Esophagus muscularis mucosa (tissue), 4 donors: ENCODE data around the gene TMEM50B. TPM values are rescaled to one million over a fixed set of nuclear protein-coding genes. Genes with fewer than 3 reads are reported as not detected.

Source experiments
- DNase-seq: peaks from one replicate; pipeline ENCODE4 v3.0.0-alpha.2; 2017; ENCODE audit errors: extremely low spot score
- H3K27ac ChIP-seq, 4 donors: fragments of 200-600 bp; sonication (generic); replicated peaks in 1 of 4; 1 replicate in 3 of 4; 2 replicates in 1 of 4; pipeline ENCODE4 v1.5.1; 2016 to 2019; ENCODE audit warnings: mild to moderate bottlenecking in 1 of 4
- H3K27me3 ChIP-seq, 4 donors: fragments of 200-600 bp; sonication (generic); one replicate each; pipeline versions ENCODE4 v1.5.1 to v1.6.0; 2016 to 2019
- H3K36me3 ChIP-seq, 4 donors: fragments of 200-600 bp; sonication (generic); one replicate each; pipeline ENCODE4 v1.5.1; 2016 to 2019
- H3K4me1 ChIP-seq, 4 donors: fragments of 200-600 bp; sonication (generic); one replicate each; pipeline ENCODE4 v1.5.1; 2016 to 2019
- H3K4me3 ChIP-seq, 4 donors: fragments of 200-600 bp; sonication (generic); 1 replicate in 2 of 4; 2 replicates in 2 of 4; pipeline ENCODE4 v1.5.1; 2016 to 2019; ENCODE audit warnings: mild to moderate bottlenecking in 4 of 4, moderate library complexity in 1 of 4
- H3K9me3 ChIP-seq, 4 donors: fragments of 200-600 bp; sonication (generic); 1 replicate in 3 of 4; 2 replicates in 1 of 4; pipeline ENCODE4 v1.5.1; 2016 to 2019
- EP300 ChIP-seq: sonication (generic); formaldehyde crosslinking; IDR thresholded peaks from one replicate; pipeline ENCODE4 v1.6.1; 2017; ENCODE audit warnings: antibody characterized with exemption
- POLR2A ChIP-seq: fragments of 450-650 bp; IDR thresholded peaks from one replicate; pipeline ENCODE4 v1.6.1; 2017; ENCODE audit warnings: antibody characterized with exemption, moderate library complexity, mild to moderate bottlenecking, low read depth
- POLR2AphosphoS5 ChIP-seq, 2 donors: sonication (generic); formaldehyde crosslinking; IDR thresholded peaks; one replicate each; pipeline ENCODE4 v1.6.1; 2017; ENCODE audit warnings: antibody characterized with exemption in 2 of 2
- WGBS: methylation state at CpG from one replicate; pipeline ENCODE4 v1.1.5; 2018; 5-methylcytosine and 5-hydroxymethylcytosine counted together
- intact Hi-C: fragments of 100-400 bp; cut with DNase I; formaldehyde crosslinking; loops from one replicate; pipeline ENCODE4 v1.15.1; 2023
- total RNA-seq, 4 donors: library from RNA; depleted of rRNA; stranded (reverse); fragments of >200 nt; gene quantifications; one replicate each; pipeline versions ENCODE4 v1.1.0 to v1.2.1, GENCODE V29; 2016
- TF ChIP-seq, protein P1 (sequence below), 3 experiments: fragments of 200-600 bp in 2 of 3; fragments of 450-650 bp in 1 of 3; sonication (generic) in 2 of 3; IDR thresholded peaks; one replicate each; pipeline ENCODE4 v1.5.1; 2017 to 2019; ENCODE audit warnings: antibody characterized with exemption in 3 of 3, mild to moderate bottlenecking in 2 of 3, moderate library complexity in 1 of 3

Gene TMEM50B
- total RNA-seq = 10 to 100 TPM; 40.2 to 95.1 (median 67.2) TPM

GRCh38 chr21:33479679-33480480, at the start of gene TMEM50B:
TMEM50B (minus strand) TSS chr21:33479974; CDS start chr21:33468885, 11,089 bp downstream.
- H3K27ac ChIP-seq = peak within 1 kb of the TSS; percentile 91 to 96 (median 96)
- no peaks in the 10 kb centered on the region for H3K27me3 ChIP-seq
- H3K36me3 ChIP-seq = no peaks in the 10 kb centered on the region
- intact Hi-C loops = loop anchor here (5.0 kb wide), 1 partner anchor 62 kb away; the partner anchor contains the start of genes GART and SON
- H3K4me1 ChIP-seq = peaks cover 19 to 32% (median 23%) of the 10 kb centered on the region in 4 donors
- no peaks in the 10 kb centered on the region for H3K9me3 ChIP-seq
- peak within 1 kb of the TSS; percentile 72 to 94 (median 82) for H3K4me3 ChIP-seq
- peak; percentile 98 for DNase-seq
- TF ChIP-seq POLR2A = peak; percentile 84
- TF ChIP-seq POLR2AphosphoS5 (IDR thresholded peaks at IDR 0.05) = peak; percentile 97 to 98
- TF ChIP-seq EP300 = no peak
- TF ChIP-seq, protein P1, sequence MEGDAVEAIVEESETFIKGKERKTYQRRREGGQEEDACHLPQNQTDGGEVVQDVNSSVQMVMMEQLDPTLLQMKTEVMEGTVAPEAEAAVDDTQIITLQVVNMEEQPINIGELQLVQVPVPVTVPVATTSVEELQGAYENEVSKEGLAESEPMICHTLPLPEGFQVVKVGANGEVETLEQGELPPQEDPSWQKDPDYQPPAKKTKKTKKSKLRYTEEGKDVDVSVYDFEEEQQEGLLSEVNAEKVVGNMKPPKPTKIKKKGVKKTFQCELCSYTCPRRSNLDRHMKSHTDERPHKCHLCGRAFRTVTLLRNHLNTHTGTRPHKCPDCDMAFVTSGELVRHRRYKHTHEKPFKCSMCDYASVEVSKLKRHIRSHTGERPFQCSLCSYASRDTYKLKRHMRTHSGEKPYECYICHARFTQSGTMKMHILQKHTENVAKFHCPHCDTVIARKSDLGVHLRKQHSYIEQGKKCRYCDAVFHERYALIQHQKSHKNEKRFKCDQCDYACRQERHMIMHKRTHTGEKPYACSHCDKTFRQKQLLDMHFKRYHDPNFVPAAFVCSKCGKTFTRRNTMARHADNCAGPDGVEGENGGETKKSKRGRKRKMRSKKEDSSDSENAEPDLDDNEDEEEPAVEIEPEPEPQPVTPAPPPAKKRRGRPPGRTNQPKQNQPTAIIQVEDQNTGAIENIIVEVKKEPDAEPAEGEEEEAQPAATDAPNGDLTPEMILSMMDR (IDR thresholded peaks at IDR 0.05) = peak; percentile 42 to 62 (median 59)
- 0% methylated on average over 6 of the region's 93 CpGs for WGBS

GRCh38 chr21:33522953-33523349, 43.2 kb upstream of the TMEM50B start:
- WGBS = 83% methylated on average over 1 of the region's 1 CpG
- intact Hi-C loops = no loop called here

DNA sequence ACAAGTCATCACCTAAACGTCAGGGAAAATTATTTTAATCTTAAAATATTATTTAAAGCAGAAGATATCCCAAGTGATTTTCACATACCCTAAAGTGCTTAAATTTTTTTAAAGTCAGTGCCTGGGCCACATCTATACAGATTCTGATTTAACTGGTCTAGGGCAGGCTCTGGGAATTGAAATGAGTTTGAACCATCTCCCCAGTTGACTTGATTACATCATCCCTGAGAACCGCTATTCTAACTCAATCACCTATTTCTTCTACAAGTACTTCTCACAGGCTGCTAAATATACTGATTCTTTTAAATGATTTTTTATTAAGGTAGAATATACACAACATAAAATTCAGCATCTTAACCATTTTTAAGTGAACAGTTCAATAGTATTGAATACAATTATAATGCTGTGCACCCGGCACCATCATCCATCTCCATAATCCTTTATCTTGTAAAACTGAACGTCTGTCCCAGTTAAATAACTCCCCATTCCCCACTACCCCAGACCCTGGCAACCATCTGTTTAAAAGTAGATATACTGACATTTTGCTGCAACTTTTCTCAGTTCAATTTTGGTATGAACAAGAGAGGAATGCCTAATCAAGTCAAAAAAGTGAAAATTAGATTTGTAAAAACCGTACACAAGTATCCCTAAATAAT, 42.7 kb upstream of the TMEM50B start:
- Histone ChIP-seq H3K9me3 (no peaks in the 10 kb centered on the region), H3K4me3 (no peak overlapping the region), H3K27ac (no peak overlapping the region), H3K27me3 (no peaks in the 10 kb centered on the region), H3K4me1 (no peaks in the 10 kb centered on the region), H3K36me3 (peaks cover 21 to 75% (median 55%) of the 10 kb centered on the region in 4 donors)
- no peak for TF ChIP-seq POLR2AphosphoS5 (IDR thresholded peaks at IDR 0.05)
- TF ChIP-seq, protein P1 (IDR thresholded peaks at IDR 0.05) = no peak
- no peak for DNase-seq
- 90% methylated on average over 5 of the region's 5 CpGs for WGBS
- intact Hi-C loops = no loop called here

More at GRCh38 chr21:33522953-33523349, 43.2 kb upstream of the TMEM50B start:
- Histone ChIP-seq H3K4me3 (no peak overlapping the region), H3K27ac (no peak overlapping the region), H3K4me1 (no peaks in the 10 kb centered on the region), H3K9me3 (no peaks in the 10 kb centered on the region), H3K27me3 (no peaks in the 10 kb centered on the region), H3K36me3 (peaks cover 24 to 76% (median 55%) of the 10 kb centered on the region in 4 donors)
- no peak for DNase-seq
- no peak for TF ChIP-seq EP300
- TF ChIP-seq, protein P1 (IDR thresholded peaks at IDR 0.05) = no peak
- TF ChIP-seq POLR2AphosphoS5 (IDR thresholded peaks at IDR 0.05) = no peak
- TF ChIP-seq POLR2A = no peak

DNA sequence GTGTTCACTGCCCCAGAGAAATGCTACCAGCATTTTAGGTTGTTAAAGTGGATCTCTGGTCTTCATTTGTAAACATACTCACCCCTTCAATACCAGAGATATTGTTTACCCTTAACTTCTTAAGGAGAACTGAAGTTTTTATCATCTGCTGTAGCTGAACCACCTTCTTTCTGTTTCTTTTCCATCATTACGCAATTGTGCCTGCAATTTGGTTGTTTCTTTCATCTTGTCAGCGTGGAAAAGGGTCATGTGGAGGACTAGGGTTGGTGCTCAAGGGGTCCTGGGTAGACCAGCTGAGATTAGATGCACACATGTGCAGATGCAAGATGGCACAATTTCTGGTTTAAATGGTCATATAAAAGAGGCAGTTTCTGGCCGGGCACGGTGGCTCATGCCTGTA, 39.1 kb upstream of the TMEM50B start:
- TF ChIP-seq EP300 (no peak), POLR2A (no peak), POLR2AphosphoS5 (IDR thresholded peaks at IDR 0.05) (no peak)
- TF ChIP-seq, protein P1 (IDR thresholded peaks at IDR 0.05) = no peak
- no peaks in the 10 kb centered on the region for H3K9me3 ChIP-seq
- WGBS = 87% methylated on average over 4 of the region's 4 CpGs
- no peak overlapping the region for H3K4me3 ChIP-seq
- intact Hi-C loops = no loop called here
- H3K27ac ChIP-seq = no peak overlapping the region
- DNase-seq = no peak
- peaks cover 0 to 9% (median 0%) of the 10 kb centered on the region in 4 donors for H3K4me1 ChIP-seq
- peaks cover 23 to 79% (median 62%) of the 10 kb centered on the region in 4 donors for H3K36me3 ChIP-seq
- no peaks in the 10 kb centered on the region for H3K27me3 ChIP-seq
